Measurements from ENCODE around the gene BRAF.
A peak's percentile ranks its signal among the peaks of the same experiment; 100 is the strongest.

BRAF gene

GRCh38 chr7:140738280-140738679 lies 186.4 kb downstream of the BRAF start:
- TF ChIP-seq EGR1 (IDR thresholded peaks at IDR 0.05) (no peak), TAF1 (IDR thresholded peaks at IDR 0.05; ENCODE audit: low read depth) (no peak), ZBTB7A (IDR thresholded peaks at IDR 0.05; ENCODE audit: low read depth) (no peak), CEBPB (IDR thresholded peaks at IDR 0.05) (no peak), CREB1 (IDR thresholded peaks at IDR 0.05; ENCODE audit: low read depth) (no peak), RAD21 (IDR thresholded peaks at IDR 0.05; ENCODE audit: low read depth) (no peak)

GRCh38 chr7:140734729-140735128 lies 190.0 kb downstream of the BRAF start:
- TF ChIP-seq CEBPB (IDR thresholded peaks at IDR 0.05) (no peak), MAX (IDR thresholded peaks at IDR 0.05) (no peak), NFIC (IDR thresholded peaks at IDR 0.05) (no peak), CREB1 (IDR thresholded peaks at IDR 0.05; ENCODE audit: low read depth) (no peak), TEAD4 (IDR thresholded peaks at IDR 0.05) (no peak), EP300 (IDR thresholded peaks at IDR 0.05; ENCODE audit: borderline replicate concordance) (no peak), ZBTB7A (IDR thresholded peaks at IDR 0.05; ENCODE audit: low read depth) (no peak)

- TF ChIP-seq EGR1 (IDR thresholded peaks at IDR 0.05) (no peak), TAF1 (IDR thresholded peaks at IDR 0.05; ENCODE audit: low read depth) (no peak), ZBTB7A (IDR thresholded peaks at IDR 0.05; ENCODE audit: low read depth) (no peak), NFIC (IDR thresholded peaks at IDR 0.05) (no peak), YY1 (IDR thresholded peaks at IDR 0.05; ENCODE audit: low read depth) (no peak), EP300 (IDR thresholded peaks at IDR 0.05; ENCODE audit: borderline replicate concordance) (no peak), REST (IDR thresholded peaks at IDR 0.05; ENCODE audit: low read depth) (no peak), MAX (IDR thresholded peaks at IDR 0.05) (no peak), FOXM1 (IDR thresholded peaks at IDR 0.05; ENCODE audit: borderline replicate concordance, low read depth) (no peak)
Observed at GRCh38 chr7:140734096-140734495, 190.6 kb downstream of the BRAF start.

GRCh38 chr7:140732416-140732815 lies 192.3 kb downstream of the BRAF start:
- TF ChIP-seq CEBPB (IDR thresholded peaks at IDR 0.05) (no peak), YY1 (IDR thresholded peaks at IDR 0.05; ENCODE audit: low read depth) (no peak)

GRCh38 chr7:140726281-140726680 lies 198.4 kb downstream of the BRAF start:
- TF ChIP-seq RAD21 (IDR thresholded peaks at IDR 0.05; ENCODE audit: low read depth) (peak; percentile 41; the same call in 1 of the 2 replicates), CEBPB (IDR thresholded peaks at IDR 0.05) (no peak)

- no peak for TF ChIP-seq MAX (IDR thresholded peaks at IDR 0.05)
- no peak for TF ChIP-seq RAD21 (IDR thresholded peaks at IDR 0.05; ENCODE audit: low read depth)
- TF ChIP-seq TEAD4 (IDR thresholded peaks at IDR 0.05) = no peak
- TF ChIP-seq EP300 (IDR thresholded peaks at IDR 0.05; ENCODE audit: borderline replicate concordance) = no peak
- no peak for TF ChIP-seq CEBPB (IDR thresholded peaks at IDR 0.05)
- no peak for TF ChIP-seq TCF12 (IDR thresholded peaks at IDR 0.05; ENCODE audit: low read depth)
- no peak for TF ChIP-seq TAF1 (IDR thresholded peaks at IDR 0.05; ENCODE audit: low read depth)
- TF ChIP-seq YY1 (IDR thresholded peaks at IDR 0.05; ENCODE audit: low read depth) = no peak
- no peak for TF ChIP-seq FOXM1 (IDR thresholded peaks at IDR 0.05; ENCODE audit: borderline replicate concordance, low read depth)
- TF ChIP-seq CREB1 (IDR thresholded peaks at IDR 0.05; ENCODE audit: low read depth) = no peak
- TF ChIP-seq ZBTB7A (IDR thresholded peaks at IDR 0.05; ENCODE audit: low read depth) = no peak
Observed at GRCh38 chr7:140724706-140725105, 200.0 kb downstream of the BRAF start.

GRCh38 chr7:140723574-140723973 lies 201.2 kb downstream of the BRAF start:
- no peak for TF ChIP-seq FOXM1 (IDR thresholded peaks at IDR 0.05; ENCODE audit: borderline replicate concordance, low read depth)
- no peak for TF ChIP-seq NFIC (IDR thresholded peaks at IDR 0.05)
- TF ChIP-seq USF1 (IDR thresholded peaks at IDR 0.05) = no peak
- no peak for TF ChIP-seq EGR1 (IDR thresholded peaks at IDR 0.05)
- TF ChIP-seq CEBPB (IDR thresholded peaks at IDR 0.05) = no peak
- TF ChIP-seq YY1 (IDR thresholded peaks at IDR 0.05; ENCODE audit: low read depth) = no peak
- TF ChIP-seq TCF12 (IDR thresholded peaks at IDR 0.05; ENCODE audit: low read depth) = no peak
- no peak for TF ChIP-seq TAF1 (IDR thresholded peaks at IDR 0.05; ENCODE audit: low read depth)
- no peak for TF ChIP-seq ZBTB7A (IDR thresholded peaks at IDR 0.05; ENCODE audit: low read depth)

GRCh38 chr7:140723006-140723405 lies 201.7 kb downstream of the BRAF start:
- TF ChIP-seq TEAD4 (IDR thresholded peaks at IDR 0.05) = no peak
- TF ChIP-seq NFIC (IDR thresholded peaks at IDR 0.05) = no peak
- TF ChIP-seq RAD21 (IDR thresholded peaks at IDR 0.05; ENCODE audit: low read depth) = no peak
- no peak for TF ChIP-seq EP300 (IDR thresholded peaks at IDR 0.05; ENCODE audit: borderline replicate concordance)
- TF ChIP-seq ZBTB7A (IDR thresholded peaks at IDR 0.05; ENCODE audit: low read depth) = no peak
- TF ChIP-seq EGR1 (IDR thresholded peaks at IDR 0.05) = no peak
- no peak for TF ChIP-seq REST (IDR thresholded peaks at IDR 0.05; ENCODE audit: low read depth)
- no peak for TF ChIP-seq MAX (IDR thresholded peaks at IDR 0.05)
- no peak for TF ChIP-seq CEBPB (IDR thresholded peaks at IDR 0.05)
- no peak for TF ChIP-seq YY1 (IDR thresholded peaks at IDR 0.05; ENCODE audit: low read depth)
- TF ChIP-seq USF1 (IDR thresholded peaks at IDR 0.05) = no peak
- no peak for TF ChIP-seq TCF12 (IDR thresholded peaks at IDR 0.05; ENCODE audit: low read depth)
- no peak for TF ChIP-seq FOXM1 (IDR thresholded peaks at IDR 0.05; ENCODE audit: borderline replicate concordance, low read depth)
- no peak for TF ChIP-seq CREB1 (IDR thresholded peaks at IDR 0.05; ENCODE audit: low read depth)
- TF ChIP-seq TAF1 (IDR thresholded peaks at IDR 0.05; ENCODE audit: low read depth) = no peak

Measured in Ishikawa (cell line).